GM12878 (cell line): Measurements from ENCODE around the gene ANKMY2. TPM values are rescaled to one million over a fixed set of nuclear protein-coding genes. Genes with fewer than 3 reads are reported as not detected.

ENCODE experiments used
- ATAC-seq: fragments of 200-7000 bp; cut with Tn5 transposase; 3 replicates; pipeline ENCODE4 v1.9.1; 2020; ENCODE audit warnings: mild to moderate bottlenecking, moderate library complexity
- BruUV-seq: library from RNA; stranded (reverse); fragments of 400-500 nt; replicated peaks from 2 replicates; lab custom pipeline; 2021; lab: Mats Ljungman, UMichigan
- CTCF ChIA-PET: fragments of 300-600 bp; sonication (Branson Sonifier 250); formaldehyde crosslinking; extraction: SDS; loops from one replicate; lab custom pipeline; 2021; ENCODE audit warnings: inconsistent platforms; lab: Yijun Ruan, JAX
- POLR2A ChIA-PET: fragments of 350-600 bp; formaldehyde crosslinking; extraction: SDS; loops from one replicate; lab custom pipeline; 2021; ENCODE audit warnings: inconsistent platforms; lab: Charles Lee
- RAD21 ChIA-PET: fragments of 300-600 bp; sonication (Branson Sonifier 250); formaldehyde crosslinking; loops from one replicate; lab custom pipeline; 2023; ENCODE audit warnings: antibody characterized with exemption; ENCODE audit not compliant: unreplicated experiment; lab: Charles Lee
- SMC1A ChIA-PET: fragments of 300-600 bp; sonication (Branson Sonifier 250); formaldehyde crosslinking; loops from one replicate; lab custom pipeline; 2023; ENCODE audit not compliant: unreplicated experiment, uncharacterized antibody; lab: Charles Lee
- DNase-seq: peaks from one replicate; pipeline ENCODE4 v3.0.0-alpha.2; 2011; ENCODE audit warnings: low read depth, low spot score
- FAIRE-seq: peaks from 3 replicates; lab custom pipeline; 2011; peaks lifted over from hg19 to GRCh38; lab: Jason Lieb, UNC
- H2AFZ ChIP-seq: 2 replicates; pipeline ENCODE4 v1.6.0; 2011; ENCODE audit warnings: low read depth, low read length, control low read depth; ENCODE audit not compliant: control insufficient read depth
- H3K27ac ChIP-seq: 2 replicates; pipeline ENCODE4 v1.5.1; 2011; ENCODE audit warnings: control low read depth; ENCODE audit not compliant: control insufficient read depth, insufficient read depth
- H3K27me3 ChIP-seq, 2 experiments: replicated peaks in 1 of 2; 2 replicates each; pipeline versions ENCODE4 v1.6.0 to v1.6.1; 2011; ENCODE audit warnings: low read length in 1 of 2; ENCODE audit not compliant: control insufficient read depth in 2 of 2, insufficient read depth in 2 of 2
- H3K36me3 ChIP-seq, 2 experiments: 2 replicates each; pipeline ENCODE4 v1.5.1; 2011; ENCODE audit warnings: low read length in 1 of 2; ENCODE audit not compliant: control insufficient read depth in 2 of 2, insufficient read depth in 2 of 2
- H3K4me1 ChIP-seq: 2 replicates; pipeline ENCODE4 v1.6.1; 2011; ENCODE audit warnings: mild to moderate bottlenecking, low read length, moderate library complexity, mixed read lengths; ENCODE audit not compliant: control insufficient read depth, insufficient read depth
- H3K4me2 ChIP-seq: 2 replicates; pipeline ENCODE4 v1.6.0; 2011; ENCODE audit warnings: control low read depth; ENCODE audit not compliant: control insufficient read depth, insufficient read depth
- H3K4me3 ChIP-seq: fragments of 200-600 bp; sonication (generic); 2 replicates; pipeline ENCODE4 v1.5.1; 2016
- H3K79me2 ChIP-seq: 2 replicates; pipeline ENCODE4 v1.6.0; 2011; ENCODE audit warnings: low read length; ENCODE audit not compliant: control insufficient read depth, insufficient read depth
- H3K9ac ChIP-seq: 2 replicates; pipeline ENCODE4 v1.8.0; 2011; ENCODE audit warnings: low read length, control low read depth, mixed read lengths; ENCODE audit not compliant: control insufficient read depth, insufficient read depth
- H3K9me3 ChIP-seq: replicated peaks from 3 replicates; pipeline ENCODE4 v1.5.1; 2011; ENCODE audit warnings: mild to moderate bottlenecking, low read length; ENCODE audit not compliant: control insufficient read depth, insufficient read depth
- H4K20me1 ChIP-seq: 2 replicates; pipeline ENCODE4 v1.6.0; 2011; ENCODE audit not compliant: control insufficient read depth, insufficient read depth
- BACH1 ChIP-seq: fragments of 450-650 bp; IDR thresholded peaks from 2 replicates; pipeline ENCODE4 v1.6.1; 2017; ENCODE audit warnings: mild to moderate bottlenecking, borderline replicate concordance
- BCL3 ChIP-seq: IDR thresholded peaks from 2 replicates; pipeline ENCODE4 v1.6.1; 2011; ENCODE audit warnings: borderline replicate concordance, low read depth, mild to moderate bottlenecking, moderate library complexity, low read length; ENCODE audit not compliant: insufficient read depth, poor library complexity, severe bottlenecking
- BMI1 ChIP-seq: fragments of 450-650 bp; IDR thresholded peaks from 2 replicates; pipeline ENCODE4 v1.6.1; 2016; ENCODE audit warnings: mild to moderate bottlenecking, moderate library complexity, borderline replicate concordance
- HSF1 ChIP-seq: fragments of 150-350 bp; IDR thresholded peaks from 2 replicates; pipeline ENCODE4 v1.6.1; 2014; ENCODE audit warnings: mild to moderate bottlenecking, low read depth, low read length
- NFIC ChIP-seq: IDR thresholded peaks from 2 replicates; pipeline ENCODE4 v1.6.1; 2012; ENCODE audit warnings: low read depth, mild to moderate bottlenecking, inconsistent platforms, low read length, moderate library complexity
- NR2C1 ChIP-seq: fragments of 450-650 bp; IDR thresholded peaks from 2 replicates; pipeline ENCODE4 v1.6.1; 2017; ENCODE audit warnings: antibody characterized with exemption, mild to moderate bottlenecking, moderate library complexity
- POLR2AphosphoS2 ChIP-seq: IDR thresholded peaks from 2 replicates; pipeline ENCODE4 v1.6.1; 2011; ENCODE audit warnings: low read depth, mild to moderate bottlenecking, low read length, improper control_type of control experiment, moderate library complexity
- WGBS: methylation state at CpG from one replicate; pipeline ENCODE4 v1.1.6; 2016; ENCODE audit warnings: low lambda C conversion rate; ENCODE audit not compliant: insufficient replicate concordance, insufficient coverage; ENCODE audit errors: missing lambda C conversion rate; 5-methylcytosine and 5-hydroxymethylcytosine counted together
- in situ Hi-C: fragments of 300-500 bp; cut with MboI; formaldehyde crosslinking; loops from 9 replicates; pipeline ENCODE4 v1.14.3; 2018; ENCODE audit warnings: mixed read lengths
- intact Hi-C: fragments of 100-400 bp; cut with micrococcal nuclease; formaldehyde crosslinking; loops from one replicate; pipeline ENCODE4 v1.14.2; 2022; ENCODE audit not compliant: unreplicated experiment
- polyA plus RNA-seq, 11 experiments: library from polyadenylated mRNA; depleted of rRNA in 4 of 11; unstranded in 6 of 11; stranded (reverse) in 5 of 11; fragments of >200 nt; fragmentation: Nextera tagmentation in 4 of 11; fragmentation: Illumina TruSeq in 1 of 11; extraction: Ambion mirVana in 4 of 11; extraction: Trizol in 1 of 11; gene quantifications; 1 replicate in 1 of 11; 2 replicates in 10 of 11; pipeline versions ENCODE4 v1.2.1 to v1.2.3, GENCODE V29; 2011 to 2016; ENCODE audit warnings: inconsistent platforms in 2 of 11, missing spikeins in 2 of 11, low read depth in 1 of 11
- total RNA-seq, 4 experiments: library from RNA; depleted of rRNA in 3 of 4; stranded (reverse); fragments of >200 nt in 3 of 4; fragmentation: Illumina TruSeq in 1 of 4; extraction: Trizol in 1 of 4; gene quantifications; 2 replicates each; pipeline versions ENCODE4 v1.2.1 to v1.2.3, GENCODE V29; 2013 to 2021

The ANKMY2 gene
- total and polyA plus RNA-seq, 10 of the 15 experiments (the other 5 are each of a cell fraction or from before 2014, with no cell fraction given) = 0.10 to 0.48 (median 0.29) TPM

GRCh38 chr7:16668978-16669377 lies 23.4 kb upstream of the ANKMY2 start:
- Histone ChIP-seq H3K4me3 (no peak overlapping the region), H3K4me1 (no peaks in the 10 kb centered on the region), H3K27ac (no peak overlapping the region), H2AFZ (no peak overlapping the region), H3K9ac (no peak overlapping the region), H3K4me2 (no peak overlapping the region)
- FAIRE-seq (no peak), ATAC-seq (no peak), DNase-seq (no peak)
- 52% methylated on average over 5 of the region's 5 CpGs for WGBS
- SMC1A ChIA-PET = no interaction called here
- TF ChIP-seq NFIC = no peak
- no peak for TF ChIP-seq NR2C1
- TF ChIP-seq BACH1 = no peak
- TF ChIP-seq POLR2AphosphoS2 = no peak
- no peak for TF ChIP-seq BMI1
- TF ChIP-seq BCL3 = no peak
- no peak for TF ChIP-seq HSF1
- TF ChIP-seq, all 136 proteins: peak for 0
- H3K27me3 ChIP-seq = no peaks in the 10 kb centered on the region
- no peaks in the 10 kb centered on the region; the same call in 2 of the 3 replicates for H3K9me3 ChIP-seq
- intact Hi-C loops = no loop called here
- no TSS peak for BruUV-seq
- no peaks in the 10 kb centered on the region for H3K36me3 ChIP-seq
- POLR2A ChIA-PET = no interaction called here
- CTCF ChIA-PET = no interaction called here
- RAD21 ChIA-PET = no interaction called here
- H3K79me2 ChIP-seq = no peaks in the 10 kb centered on the region
- H4K20me1 ChIP-seq = no peaks in the 10 kb centered on the region
- in situ Hi-C loops = no loop called here
